H1 (cell line): ENCODE measurements around the gene C15orf62. TPM values are rescaled to one million over a fixed set of nuclear protein-coding genes. Genes with fewer than 3 reads are reported as not detected.

Experiments used
- CTCF ChIA-PET: fragments of 300-600 bp; sonication (Branson Sonifier 250); formaldehyde crosslinking; loops from one replicate; lab custom pipeline; 2021; ENCODE audit not compliant: partially characterized antibody; lab: Charles Lee
- POLR2A ChIA-PET: fragments of 300-600 bp; sonication (Branson Sonifier 250); formaldehyde crosslinking; loops from one replicate; lab custom pipeline; 2021; ENCODE audit warnings: inconsistent platforms; ENCODE audit not compliant: partially characterized antibody; lab: Charles Lee
- DNase-seq, 2 experiments: peaks; one replicate each; pipeline versions ENCODE4 v3.0.0 to v3.0.0-alpha.2; 2010 to 2022; ENCODE audit warnings: low spot score in 2 of 2, low read depth in 1 of 2, mixed read lengths in 1 of 2
- FAIRE-seq: peaks from 2 replicates; lab custom pipeline; 2011; peaks lifted over from hg19 to GRCh38; lab: Jason Lieb, UNC
- H2AFZ ChIP-seq: 2 replicates; pipeline ENCODE4 v1.8.1; 2012; ENCODE audit warnings: low read length, inconsistent platforms
- H2AK5ac ChIP-seq: 2 replicates; pipeline ENCODE4 v1.6.1; 2013; ENCODE audit warnings: low read depth, low read length
- H2BK120ac ChIP-seq: replicated peaks from 2 replicates; pipeline ENCODE3; 2013; ENCODE audit warnings: low read depth, low read length, inconsistent platforms
- H2BK12ac ChIP-seq: 2 replicates; pipeline ENCODE4 v1.6.1; 2013; ENCODE audit warnings: low read depth, low read length
- H2BK15ac ChIP-seq: 2 replicates; pipeline ENCODE4 v1.6.1; 2013; ENCODE audit warnings: low read length
- H2BK20ac ChIP-seq: 2 replicates; pipeline ENCODE4 v1.6.1; 2013; ENCODE audit warnings: low read length
- H2BK5ac ChIP-seq: 2 replicates; pipeline ENCODE4 v1.6.1; 2013; ENCODE audit warnings: low read depth, low read length
- H3K14ac ChIP-seq: 2 replicates; pipeline ENCODE4 v1.6.1; 2013; ENCODE audit warnings: inconsistent platforms; ENCODE audit not compliant: insufficient read length
- H3K18ac ChIP-seq: 2 replicates; pipeline ENCODE4 v1.6.1; 2013; ENCODE audit warnings: low read length; ENCODE audit errors: extremely low read depth
- H3K23ac ChIP-seq: 2 replicates; pipeline ENCODE4 v1.6.1; 2013; ENCODE audit warnings: inconsistent platforms; ENCODE audit not compliant: insufficient read length
- H3K23me2 ChIP-seq: 2 replicates; pipeline ENCODE4 v1.6.1; 2013; ENCODE audit warnings: low read depth, low read length
- H3K27ac ChIP-seq: 2 replicates; pipeline ENCODE4 v1.6.1; 2011; ENCODE audit warnings: low read depth, low read length, inconsistent platforms
- H3K27me3 ChIP-seq, 4 experiments: replicated peaks in 1 of 4; 1 replicate in 1 of 4; 2 replicates in 3 of 4; pipeline versions ENCODE4 v1.6.1 to v1.8.1; 2011 to 2013; ENCODE audit warnings: low read length in 3 of 4, mild to moderate bottlenecking in 3 of 4, inconsistent platforms in 2 of 4, mixed read lengths in 2 of 4, moderate library complexity in 1 of 4; ENCODE audit not compliant: control insufficient read depth in 3 of 4, insufficient read depth in 3 of 4; ENCODE audit errors: extremely low read depth in 1 of 4
- H3K36me3 ChIP-seq, 4 experiments: 2 replicates each; pipeline versions ENCODE4 v1.6.1 to v1.8.1; 2011 to 2013; ENCODE audit warnings: mild to moderate bottlenecking in 4 of 4, low read length in 3 of 4, moderate library complexity in 2 of 4, control low read depth in 1 of 4, inconsistent platforms in 1 of 4; ENCODE audit not compliant: insufficient read depth in 4 of 4, control insufficient read depth in 2 of 4
- H3K4ac ChIP-seq: replicated peaks from 2 replicates; pipeline ENCODE3; 2013; ENCODE audit warnings: low read length, low read depth, mixed read lengths, inconsistent platforms; ENCODE audit not compliant: insufficient read length
- H3K4me1 ChIP-seq, 4 experiments: replicated peaks in 1 of 4; 1 replicate in 1 of 4; 2 replicates in 3 of 4; pipeline versions ENCODE4 v1.6.1 to v1.8.1; 2011 to 2013; ENCODE audit warnings: low read length in 3 of 4, inconsistent platforms in 2 of 4, mixed read lengths in 1 of 4; ENCODE audit not compliant: insufficient read depth in 4 of 4, control insufficient read depth in 3 of 4
- H3K4me2 ChIP-seq, 2 experiments: 2 replicates each; pipeline versions ENCODE4 v1.6.1 to v1.8.1; 2011 to 2013; ENCODE audit warnings: low read depth in 2 of 2, low read length in 2 of 2, control low read depth in 1 of 2, inconsistent platforms in 1 of 2, mild to moderate bottlenecking in 1 of 2; ENCODE audit not compliant: insufficient read depth in 1 of 2
- H3K4me3 ChIP-seq, 4 experiments: fragments of 200-600, 300-600 bp in 1 of 4; sonication (generic), shearing (Covaris generic), sonication (Bioruptor Twin) in 1 of 4; 2 replicates each; pipeline versions ENCODE4 v1.5.1 to v1.8.1; 2011 to 2016; ENCODE audit warnings: low read length in 4 of 4, low read depth in 3 of 4, control low read depth in 2 of 4, inconsistent platforms in 2 of 4, mild to moderate bottlenecking in 2 of 4, mixed read lengths in 1 of 4, moderate library complexity in 1 of 4; ENCODE audit not compliant: insufficient read depth in 2 of 4; ENCODE audit errors: extremely low read depth in 1 of 4
- H3K56ac ChIP-seq: replicated peaks from 2 replicates; pipeline ENCODE3; 2013; ENCODE audit warnings: low read depth, mild to moderate bottlenecking, mixed read lengths, low read length, inconsistent platforms; ENCODE audit not compliant: insufficient read length
- H3K79me1 ChIP-seq: 2 replicates; pipeline ENCODE4 v1.6.1; 2013; ENCODE audit warnings: low read depth, low read length, control low read depth
- H3K79me2 ChIP-seq, 2 experiments: 2 replicates each; pipeline versions ENCODE4 v1.6.1 to v1.8.1; 2012 to 2013; ENCODE audit warnings: low read length in 2 of 2, mild to moderate bottlenecking in 2 of 2, inconsistent platforms in 1 of 2; ENCODE audit not compliant: insufficient read depth in 2 of 2, control insufficient read depth in 1 of 2
- H3K9ac ChIP-seq, 4 experiments: replicated peaks in 1 of 4; 1 replicate in 1 of 4; 2 replicates in 3 of 4; pipeline versions ENCODE4 v1.6.1 to v1.8.1; 2011 to 2013; ENCODE audit warnings: low read depth in 3 of 4, low read length in 3 of 4, control low read depth in 2 of 4, mild to moderate bottlenecking in 2 of 4, moderate library complexity in 2 of 4, inconsistent platforms in 1 of 4; ENCODE audit errors: extremely low read depth in 1 of 4
- H3K9me3 ChIP-seq, 2 experiments: 2 replicates each; pipeline versions ENCODE4 v1.6.1 to v1.8.1; 2012 to 2013; ENCODE audit warnings: mild to moderate bottlenecking in 2 of 2, moderate library complexity in 2 of 2, control low read depth in 1 of 2, inconsistent platforms in 1 of 2, low read depth in 1 of 2, low read length in 1 of 2, mixed read lengths in 1 of 2; ENCODE audit not compliant: insufficient read depth in 2 of 2
- H4K20me1 ChIP-seq, 2 experiments: replicated peaks in 1 of 2; 2 replicates each; pipeline versions ENCODE3 to v1.8.1; 2011 to 2013; ENCODE audit warnings: inconsistent platforms in 2 of 2, low read length in 2 of 2, mild to moderate bottlenecking in 1 of 2; ENCODE audit not compliant: insufficient read depth in 2 of 2, control insufficient read depth in 1 of 2
- H4K5ac ChIP-seq: 2 replicates; pipeline ENCODE4 v1.6.1; 2013; ENCODE audit warnings: low read length, low read depth, mixed read lengths, inconsistent platforms; ENCODE audit not compliant: insufficient read length
- H4K8ac ChIP-seq: 2 replicates; pipeline ENCODE4 v1.8.0; 2013; ENCODE audit warnings: mild to moderate bottlenecking, moderate library complexity, low read length, inconsistent platforms; ENCODE audit not compliant: insufficient read depth; ENCODE audit errors: extremely low read depth
- H4K91ac ChIP-seq: replicated peaks from 2 replicates; pipeline ENCODE3; 2013; ENCODE audit warnings: low read length, mixed read lengths, inconsistent platforms; ENCODE audit not compliant: insufficient read length
- CHD1 ChIP-seq: IDR thresholded peaks from 2 replicates; pipeline ENCODE4 v1.6.1; 2012; ENCODE audit warnings: low read depth, low read length, improper control_type of control experiment
- E2F6 ChIP-seq: IDR thresholded peaks from 2 replicates; pipeline ENCODE4 v1.6.1; 2012; ENCODE audit warnings: inconsistent platforms
- EZH2 ChIP-seq: fragments of 200-600 bp; sonication (generic); IDR thresholded peaks from 2 replicates; pipeline ENCODE4 v1.7.1; 2012; ENCODE audit warnings: low read depth, mild to moderate bottlenecking, moderate library complexity, low read length, inconsistent platforms; ENCODE audit not compliant: severe bottlenecking
- GABPA ChIP-seq: IDR thresholded peaks from 2 replicates; pipeline ENCODE4 v1.6.1; 2011; ENCODE audit warnings: mild to moderate bottlenecking, low read length, moderate library complexity, borderline replicate concordance; ENCODE audit not compliant: insufficient read depth
- KDM1A ChIP-seq: fragments of 200-600, 300-600 bp; sonication (generic); IDR thresholded peaks from 2 replicates; pipeline ENCODE4 v1.7.1; 2016; ENCODE audit warnings: mild to moderate bottlenecking, low read length, borderline replicate concordance
- KDM4A ChIP-seq: IDR thresholded peaks from one replicate; pipeline ENCODE4 v1.7.1; 2012; ENCODE audit warnings: low read depth, mild to moderate bottlenecking, moderate library complexity, low read length, inconsistent platforms; ENCODE audit not compliant: severe bottlenecking
- MAFK ChIP-seq: IDR thresholded peaks from 2 replicates; pipeline ENCODE4 v1.6.1; 2012; ENCODE audit warnings: low read depth, mild to moderate bottlenecking, improper control_type of control experiment, low read length
- MAX ChIP-seq: IDR thresholded peaks from 2 replicates; pipeline ENCODE4 v1.6.1; 2012; ENCODE audit warnings: inconsistent platforms
- SP1 ChIP-seq: IDR thresholded peaks from 2 replicates; pipeline ENCODE4 v1.6.1; 2011; ENCODE audit warnings: low read depth, low read length
- SRF ChIP-seq: IDR thresholded peaks from 2 replicates; pipeline ENCODE4 v1.6.1; 2011; ENCODE audit warnings: mild to moderate bottlenecking, low read depth, low read length, moderate library complexity
- TAF1 ChIP-seq: IDR thresholded peaks from 2 replicates; pipeline ENCODE4 v1.6.1; 2011; ENCODE audit warnings: mild to moderate bottlenecking, low read depth, low read length
- WGBS, 2 experiments: shearing (Covaris generic) in 1 of 2; methylation state at CpG; one replicate each; pipeline versions ENCODE4 v1.1.6 to v1.1.7; 2013 to 2015; ENCODE audit warnings: low lambda C conversion rate in 2 of 2, mixed read lengths in 2 of 2, inconsistent platforms in 1 of 2, low coverage in 1 of 2, missing lambda C conversion rate in 1 of 2; ENCODE audit not compliant: insufficient replicate concordance in 2 of 2, insufficient coverage in 1 of 2, insufficient read length in 1 of 2; ENCODE audit errors: extremely low coverage in 1 of 2, missing lambda C conversion rate in 1 of 2; 5-methylcytosine and 5-hydroxymethylcytosine counted together
- polyA plus RNA-seq, 7 experiments: library from polyadenylated mRNA; depleted of rRNA in 3 of 7; stranded (reverse) in 5 of 7; unstranded in 2 of 7; fragments of >200 nt in 5 of 7; fragments of 200-250 nt in 2 of 7; gene quantifications; 1 replicate in 5 of 7; 2 replicates in 1 of 7; 4 replicates in 1 of 7; pipeline versions ENCODE4 v1.2.1 to v1.2.3, GENCODE V29; 2011 to 2013; ENCODE audit warnings: missing spikeins in 2 of 7, mixed read lengths in 2 of 7
- total RNA-seq: library from RNA; stranded (reverse); fragmentation: NEBNext Ultra II Directional; extraction: Animal tissue kit (Norgen Biotek cat#: 25700); gene quantifications from 2 replicates; pipeline ENCODE4 v1.2.1, GENCODE V29; 2021

Gene C15orf62
- total and polyA plus RNA-seq, 2 of the 8 experiments (the other 6 are each of a cell fraction or from before 2014, with no cell fraction given): 0.06 to 0.56 TPM

- Histone ChIP-seq H3K79me2 (no peaks in the 10 kb centered on the region), H2BK12ac (no peak overlapping the region), H3K4me3 (no peak overlapping the region), H4K8ac (no peak overlapping the region), H3K23me2 (no peaks in the 10 kb centered on the region), H3K9ac (no peak overlapping the region), H3K79me1 (no peaks in the 10 kb centered on the region), H3K18ac (no peak overlapping the region), H3K4me2 (no peak overlapping the region), H3K4ac (no peak overlapping the region), H3K36me3 (peaks cover 5 to 56% (median 40%) of the 10 kb centered on the region in 4 experiments; a peak in 7 of 8 replicates), H2BK120ac (no peak overlapping the region), H2AFZ (no peak overlapping the region), H2BK5ac (no peak overlapping the region), H4K5ac (no peak overlapping the region), H2AK5ac (no peak overlapping the region), H3K14ac (no peak overlapping the region), H3K27me3 (no peaks in the 10 kb centered on the region), H3K4me1 (no peaks in the 10 kb centered on the region), H2BK15ac (no peak overlapping the region), H2BK20ac (no peak overlapping the region), H4K91ac (no peak overlapping the region), H4K20me1 (peaks cover 0 to 2% of the 10 kb centered on the region in 2 experiments), H3K9me3 (no peaks in the 10 kb centered on the region), H3K27ac (no peak overlapping the region), H3K56ac (no peak overlapping the region), H3K23ac (no peak overlapping the region)
- WGBS, 2 experiments: 94% methylated on average over 3 of the region's 3 CpGs; no CpG with 5 or more reads in 1 of the 2 experiments
- POLR2A ChIA-PET: interaction anchor here (0.7 to 2.2 kb wide), 3 partner anchors 9 to 37 kb away, joined by 3 to 9 read pairs (median 6); partner anchors contain the start of gene RAD51
- FAIRE-seq (no peak), DNase-seq (no peak)
- CTCF ChIA-PET: interaction anchor here (0.8 to 2.3 kb wide), 7 partner anchors 9 to 163 kb away, joined by 3 to 8 read pairs (median 5); partner anchors contain the start of gene VPS18
- TF ChIP-seq KDM4A (no peak), CHD1 (no peak), E2F6 (no peak), EZH2 (no peak), KDM1A (no peak), SP1 (no peak), MAFK (no peak), GABPA (no peak), MAX (no peak), SRF (no peak), TAF1 (no peak)
Observed at GRCh38 chr15:40731034-40731433, 38.7 kb upstream of the C15orf62 start.
